Breast epithelium (tissue), 4 donors: ENCODE data around the gene LAMB3. TPM values are rescaled to one million over a fixed set of nuclear protein-coding genes. Genes with fewer than 3 reads are reported as not detected.

ENCODE experiments used
- DNase-seq, 2 donors: peaks; one replicate each; pipeline ENCODE4 v3.0.0-alpha.2; 2019; ENCODE audit warnings: low spot score in 2 of 2
- H3K27ac ChIP-seq, 2 donors: fragments of 200-600 bp; sonication (generic) in 1 of 2; one replicate each; pipeline ENCODE4 v1.5.1; 2016 to 2019; ENCODE audit warnings: mild to moderate bottlenecking in 1 of 2
- H3K27me3 ChIP-seq, 2 donors: fragments of 200-600 bp; sonication (generic) in 1 of 2; one replicate each; pipeline versions ENCODE4 v1.5.1 to v1.6.0; 2017 to 2019; ENCODE audit warnings: control low read depth in 1 of 2, mild to moderate bottlenecking in 1 of 2
- H3K36me3 ChIP-seq: fragments of 200-600 bp; one replicate; pipeline ENCODE4 v1.5.1; 2019
- H3K4me1 ChIP-seq, 2 donors: fragments of 200-600 bp; sonication (generic); one replicate each; pipeline ENCODE4 v1.5.1; 2016 to 2019; ENCODE audit warnings: control low read depth in 1 of 2
- H3K4me3 ChIP-seq, 3 donors: fragments of 200-600 bp; sonication (generic); 1 replicate in 2 of 3; 2 replicates in 1 of 3; pipeline ENCODE4 v1.5.1; 2016 to 2019; ENCODE audit warnings: mild to moderate bottlenecking in 3 of 3, moderate library complexity in 2 of 3
- H3K9me3 ChIP-seq, 2 donors: fragments of 200-600 bp; sonication (generic) in 1 of 2; one replicate each; pipeline ENCODE4 v1.5.1; 2016 to 2019; ENCODE audit warnings: control low read depth in 1 of 2
- CTCF ChIP-seq, 3 donors: fragments of 450-650 bp; IDR thresholded peaks; one replicate each; pipeline ENCODE4 v1.5.1; 2016 to 2017; ENCODE audit warnings: antibody characterized with exemption in 3 of 3, mild to moderate bottlenecking in 3 of 3, moderate library complexity in 3 of 3
- POLR2A ChIP-seq: fragments of 450-650 bp; IDR thresholded peaks from one replicate; pipeline ENCODE4 v1.6.1; 2016; ENCODE audit warnings: antibody characterized with exemption, mild to moderate bottlenecking, moderate library complexity
- POLR2AphosphoS5 ChIP-seq, 3 donors: sonication (generic); formaldehyde crosslinking; IDR thresholded peaks; one replicate each; pipeline ENCODE4 v1.6.1; 2017; ENCODE audit warnings: antibody characterized with exemption in 3 of 3
- intact Hi-C: fragments of 100-400 bp; cut with DNase I; formaldehyde crosslinking; loops from one replicate; pipeline ENCODE4 v1.15.1; 2023; ENCODE audit warnings: low total_unique reads
- total RNA-seq, 3 donors: library from RNA; depleted of rRNA; stranded (reverse); fragments of >200 nt; gene quantifications; one replicate each; pipeline ENCODE4 v1.1.0, GENCODE V29; 2016

Gene LAMB3
- total RNA-seq, 3 donors from 2014 or later, result 23.9 to 48.0 (median 35.6) TPM

GRCh38 chr1:209586221-209586740, 65.9 kb downstream of the LAMB3 start:
- DNase-seq, result no peak
- peaks cover 0 to 23% of the 10 kb centered on the region in 2 donors for H3K27me3 ChIP-seq
- no peak overlapping the region for H3K27ac ChIP-seq
- intact Hi-C loops, result no loop called here
- peaks cover 0 to 6% of the 10 kb centered on the region in 2 donors for H3K4me1 ChIP-seq
- TF ChIP-seq CTCF (IDR thresholded peaks at IDR 0.05) (no peak), POLR2AphosphoS5 (IDR thresholded peaks at IDR 0.05) (no peak), POLR2A (no peak)
- no peaks in the 10 kb centered on the region for H3K9me3 ChIP-seq
- no peak overlapping the region for H3K4me3 ChIP-seq
- no peaks in the 10 kb centered on the region for H3K36me3 ChIP-seq

- Histone ChIP-seq H3K9me3 (no peaks in the 10 kb centered on the region), H3K27me3 (peaks cover 0 to 23% of the 10 kb centered on the region in 2 donors), H3K4me1 (peaks cover 0 to 6% of the 10 kb centered on the region in 2 donors), H3K4me3 (peak overlapping the region in 2 of 3 donors; percentile 11 to 37), H3K36me3 (no peaks in the 10 kb centered on the region), H3K27ac (no peak overlapping the region)
- TF ChIP-seq CTCF (IDR thresholded peaks at IDR 0.05) (no peak), POLR2AphosphoS5 (IDR thresholded peaks at IDR 0.05) (no peak), POLR2A (no peak)
- DNase-seq, result no peak
- intact Hi-C loops, result no loop called here
Measured at GRCh38 chr1:209585672-209586071, 66.6 kb downstream of the LAMB3 start.

GRCh38 chr1:209585197-209585596, 67.0 kb downstream of the LAMB3 start:
- intact Hi-C loops, result no loop called here
- peak overlapping the region in 2 of 3 donors; percentile 11 to 37 for H3K4me3 ChIP-seq
- H3K27me3 ChIP-seq, result peaks cover 0 to 25% of the 10 kb centered on the region in 2 donors
- H3K27ac ChIP-seq, result no peak overlapping the region
- TF ChIP-seq POLR2AphosphoS5 (IDR thresholded peaks at IDR 0.05) (no peak), CTCF (IDR thresholded peaks at IDR 0.05) (no peak), POLR2A (no peak)
- peaks cover 0 to 6% of the 10 kb centered on the region in 2 donors for H3K4me1 ChIP-seq
- H3K36me3 ChIP-seq, result no peaks in the 10 kb centered on the region
- no peak for DNase-seq
- H3K9me3 ChIP-seq, result no peaks in the 10 kb centered on the region

- H3K36me3 ChIP-seq, result no peaks in the 10 kb centered on the region
- no peak for TF ChIP-seq CTCF (IDR thresholded peaks at IDR 0.05)
- no peak for TF ChIP-seq POLR2AphosphoS5 (IDR thresholded peaks at IDR 0.05)
- no peak for TF ChIP-seq POLR2A
- H3K27ac ChIP-seq, result no peak overlapping the region
- no peaks in the 10 kb centered on the region for H3K9me3 ChIP-seq
- DNase-seq, result no peak
- peaks cover 0 to 28% of the 10 kb centered on the region in 2 donors for H3K27me3 ChIP-seq
- peaks cover 0 to 6% of the 10 kb centered on the region in 2 donors for H3K4me1 ChIP-seq
- H3K4me3 ChIP-seq, result no peak overlapping the region
- intact Hi-C loops, result no loop called here
Measured at GRCh38 chr1:209584231-209584672, 68.0 kb downstream of the LAMB3 start.

GRCh38 chr1:209583408-209583807, 68.8 kb downstream of the LAMB3 start, which contains the start of gene CAMK1G:
Gene CAMK1G (plus strand): TSS chr1:209583714. CDS start chr1:209594984, 11,270 bp downstream.
- peaks cover 0 to 6% of the 10 kb centered on the region in 2 donors for H3K4me1 ChIP-seq
- TF ChIP-seq POLR2AphosphoS5 (IDR thresholded peaks at IDR 0.05) (no peak), POLR2A (no peak), CTCF (IDR thresholded peaks at IDR 0.05) (no peak)
- H3K27ac ChIP-seq, result no peak within 1 kb of the TSS
- DNase-seq, result no peak
- no peaks in the 10 kb centered on the region for H3K36me3 ChIP-seq
- peaks cover 0 to 30% of the 10 kb centered on the region in 2 donors for H3K27me3 ChIP-seq
- no peaks in the 10 kb centered on the region for H3K9me3 ChIP-seq
- H3K4me3 ChIP-seq, result no peak within 1 kb of the TSS
- intact Hi-C loops, result no loop called here
